OCI-LY3 (cell line): Measurements from ENCODE around the gene TNK1.
A peak's percentile ranks its signal among the peaks of the same experiment; 100 is the strongest.
"Not testable (repeated sequence)": the region's sequence is repeated elsewhere in the genome, so short reads cannot be mapped to it uniquely, and the experiment has no call there.

ENCODE experiments used
- H2AFZ ChIP-seq: fragments of 200-600, 300-600 bp; shearing (Covaris generic); 2 replicates; pipeline ENCODE4 v1.6.0; 2014; ENCODE audit warnings: antibody characterized with exemption, low read depth, low read length
- H3K27ac ChIP-seq: fragments of 200-600, 300-600 bp; sonication (generic); 2 replicates; pipeline ENCODE4 v1.5.1; 2014; ENCODE audit warnings: mild to moderate bottlenecking, low read length, moderate library complexity, mixed read lengths
- H3K27me3 ChIP-seq: fragments of 200-600, 300-600 bp; sonication (generic); 2 replicates; pipeline ENCODE4 v1.6.1; 2014; ENCODE audit warnings: low read depth, low read length, mixed read lengths
- H3K36me3 ChIP-seq: fragments of 200-600, 300-600 bp; sonication (generic); replicated peaks from 2 replicates; pipeline ENCODE3; 2014; ENCODE audit warnings: low read depth, low read length, mixed read lengths
- H3K4me1 ChIP-seq: fragments of 300-600, 200-600 bp; sonication (generic); 2 replicates; pipeline ENCODE4 v1.6.1; 2014; ENCODE audit warnings: low read length, mixed read lengths
- H3K4me2 ChIP-seq: fragments of 200-600, 300-600 bp; sonication (generic); 2 replicates; pipeline ENCODE4 v1.6.1; 2014; ENCODE audit warnings: low read length, mixed read lengths
- H3K4me3 ChIP-seq: fragments of 300-600, 200-600 bp; sonication (generic); 2 replicates; pipeline ENCODE4 v1.5.1; 2014; ENCODE audit warnings: antibody characterized with exemption, mild to moderate bottlenecking, low read length, moderate library complexity
- H3K79me2 ChIP-seq: fragments of 300-600, 200-600 bp; shearing (Covaris generic); 2 replicates; pipeline ENCODE4 v1.6.1; 2014; ENCODE audit warnings: mild to moderate bottlenecking, low read length, mixed read lengths
- H3K9ac ChIP-seq: fragments of 300-600, 200-600 bp; shearing (Covaris generic); 2 replicates; pipeline ENCODE4 v1.6.0; 2014; ENCODE audit warnings: mild to moderate bottlenecking, low read length, moderate library complexity
- H3K9me3 ChIP-seq: fragments of 200-600, 300-600 bp; shearing (Covaris generic); 2 replicates; pipeline ENCODE4 v1.6.1; 2014; ENCODE audit warnings: low read length, mixed read lengths; ENCODE audit not compliant: insufficient read depth
- H4K20me1 ChIP-seq: fragments of 200-600, 300-600 bp; sonication (generic); 2 replicates; pipeline ENCODE4 v1.6.1; 2016; ENCODE audit warnings: low read length, mixed read lengths; ENCODE audit not compliant: insufficient read depth
- EZH2phosphoT487 ChIP-seq: fragments of 200-600 bp; shearing (Covaris generic); IDR thresholded peaks from 2 replicates; pipeline ENCODE4 v1.6.1; 2018; ENCODE audit warnings: antibody characterized with exemption, mixed run types, low read depth
- TF ChIP-seq, protein P1 (sequence below): fragments of 200-600, 300-600 bp; sonication (generic); IDR thresholded peaks from 2 replicates; pipeline ENCODE4 v1.5.1; 2014; ENCODE audit warnings: antibody characterized with exemption, low read length, low read depth

Gene TNK1

DNA sequence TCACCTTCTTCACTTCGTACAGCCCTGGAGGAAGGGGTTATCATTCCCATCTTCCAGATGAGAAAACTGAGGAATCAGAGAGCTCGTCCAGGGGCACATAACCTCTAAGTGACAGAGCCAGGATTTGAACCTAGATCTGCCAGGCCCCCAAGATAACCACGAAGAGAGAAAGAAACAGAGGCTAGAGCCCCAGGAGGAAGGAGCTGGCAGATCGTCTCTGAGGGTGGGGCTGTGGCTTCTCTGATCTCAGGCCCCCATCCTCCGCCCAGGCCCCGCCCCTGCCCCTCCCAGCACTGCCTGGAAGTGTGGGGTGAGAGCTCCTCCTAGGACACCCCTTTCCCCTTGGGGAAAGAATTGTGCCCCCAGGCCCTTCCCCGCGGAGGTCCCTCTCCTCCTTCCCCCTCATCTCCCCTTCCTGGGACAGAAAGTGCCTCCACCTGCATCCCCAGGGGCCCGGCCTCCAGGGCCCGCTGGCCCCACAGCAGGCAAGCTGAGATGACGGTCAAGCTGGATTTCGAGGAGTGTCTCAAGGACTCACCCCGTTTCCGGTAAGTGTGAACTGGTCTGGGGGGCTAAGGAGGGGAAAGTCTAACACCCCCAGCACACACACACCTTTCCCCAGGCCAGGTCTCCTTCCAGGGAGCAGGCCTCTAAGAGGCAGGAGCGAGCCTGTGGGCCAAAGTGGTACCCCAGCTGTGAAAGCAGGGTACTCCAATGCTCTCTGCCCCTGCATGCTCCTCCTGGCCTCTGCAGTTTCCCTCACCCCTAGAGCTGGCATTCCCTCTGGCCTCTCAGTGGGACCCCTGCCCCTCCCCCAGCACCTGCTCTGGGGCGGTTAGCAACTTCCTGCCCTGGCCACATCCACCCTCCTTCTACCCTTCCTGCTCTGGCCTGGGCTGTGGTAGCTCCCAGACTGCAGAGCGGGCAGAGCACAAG lies 44.4 kb upstream of the TNK1 start, which contains the start of gene ACAP1:
TSS of gene ACAP1 (plus strand) at position 290 of the 936 bp plus-strand sequence. CDS start at position 496, 206 bp downstream.
- no peaks in the 10 kb centered on the region for H3K27me3 ChIP-seq
- peaks cover 9% of the 10 kb centered on the region for H3K79me2 ChIP-seq
- H3K36me3 ChIP-seq = peaks cover 4% of the 10 kb centered on the region
- H3K9ac ChIP-seq = peak within 1 kb of the TSS; percentile 92
- no peaks in the 10 kb centered on the region for H3K9me3 ChIP-seq
- peaks cover 26% of the 10 kb centered on the region for H3K4me1 ChIP-seq
- peak within 1 kb of the TSS; percentile 63 for H3K27ac ChIP-seq
- H2AFZ ChIP-seq = peak within 1 kb of the TSS; percentile 52; the same call in 1 of the 2 replicates
- peak within 1 kb of the TSS; percentile 99 for H3K4me3 ChIP-seq
- no peak for TF ChIP-seq EZH2phosphoT487
- TF ChIP-seq, protein P1, sequence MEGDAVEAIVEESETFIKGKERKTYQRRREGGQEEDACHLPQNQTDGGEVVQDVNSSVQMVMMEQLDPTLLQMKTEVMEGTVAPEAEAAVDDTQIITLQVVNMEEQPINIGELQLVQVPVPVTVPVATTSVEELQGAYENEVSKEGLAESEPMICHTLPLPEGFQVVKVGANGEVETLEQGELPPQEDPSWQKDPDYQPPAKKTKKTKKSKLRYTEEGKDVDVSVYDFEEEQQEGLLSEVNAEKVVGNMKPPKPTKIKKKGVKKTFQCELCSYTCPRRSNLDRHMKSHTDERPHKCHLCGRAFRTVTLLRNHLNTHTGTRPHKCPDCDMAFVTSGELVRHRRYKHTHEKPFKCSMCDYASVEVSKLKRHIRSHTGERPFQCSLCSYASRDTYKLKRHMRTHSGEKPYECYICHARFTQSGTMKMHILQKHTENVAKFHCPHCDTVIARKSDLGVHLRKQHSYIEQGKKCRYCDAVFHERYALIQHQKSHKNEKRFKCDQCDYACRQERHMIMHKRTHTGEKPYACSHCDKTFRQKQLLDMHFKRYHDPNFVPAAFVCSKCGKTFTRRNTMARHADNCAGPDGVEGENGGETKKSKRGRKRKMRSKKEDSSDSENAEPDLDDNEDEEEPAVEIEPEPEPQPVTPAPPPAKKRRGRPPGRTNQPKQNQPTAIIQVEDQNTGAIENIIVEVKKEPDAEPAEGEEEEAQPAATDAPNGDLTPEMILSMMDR = no peak; the same call in 1 of the 2 replicates
- H4K20me1 ChIP-seq = no peaks in the 10 kb centered on the region
- H3K4me2 ChIP-seq = peak within 1 kb of the TSS; percentile 96

DNA sequence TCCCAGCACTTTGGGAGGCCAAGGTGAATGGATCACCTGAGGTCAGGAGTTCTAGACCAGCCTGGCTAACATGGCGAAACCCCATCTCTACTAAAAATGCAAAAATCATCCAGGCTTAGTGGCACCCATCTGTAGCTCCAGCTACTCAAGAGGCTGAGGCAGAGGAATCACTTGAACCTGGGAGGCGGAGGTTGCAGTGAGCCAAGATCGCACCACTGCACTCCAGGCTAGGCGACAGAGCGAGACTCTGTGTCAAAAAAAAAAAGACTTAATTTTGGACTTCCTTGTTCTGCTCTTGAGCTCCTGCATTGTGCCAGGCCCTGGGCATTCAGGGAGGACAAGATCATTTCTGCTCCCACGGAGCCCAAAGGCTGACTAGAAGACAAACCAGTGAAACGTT lies 43.3 kb upstream of the TNK1 start:
- peak overlapping the region; percentile 96; the same call in 1 of the 2 replicates for H3K4me2 ChIP-seq
- not testable (repeated sequence) for H3K9ac ChIP-seq, H3K36me3 ChIP-seq, H3K4me3 ChIP-seq, H3K79me2 ChIP-seq, H4K20me1 ChIP-seq, H3K27ac ChIP-seq, H2AFZ ChIP-seq, H3K27me3 ChIP-seq, H3K9me3 ChIP-seq
- H3K4me1 ChIP-seq = peaks cover 15% of the 10 kb centered on the region

DNA sequence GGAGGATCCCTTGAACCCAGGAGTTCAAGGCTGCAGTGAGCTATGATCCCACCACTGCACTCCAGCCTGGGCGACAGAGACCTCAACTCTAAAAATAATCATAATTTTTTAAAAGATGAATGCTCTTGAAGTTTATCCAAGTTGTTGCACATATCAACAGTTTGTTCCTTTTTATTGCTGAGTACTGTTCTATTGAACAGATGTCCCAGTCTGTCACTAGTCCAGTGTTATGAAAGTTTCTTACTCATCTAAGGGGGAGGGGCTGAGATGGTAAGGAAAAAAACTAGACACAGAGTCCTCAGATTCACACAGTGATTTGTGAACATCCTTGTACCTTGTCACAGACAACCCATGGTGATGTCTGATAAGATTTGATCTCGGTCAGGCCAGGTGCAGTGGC lies 40.7 kb upstream of the TNK1 start:
- TF ChIP-seq, protein P1 = no peak
- no peak for TF ChIP-seq EZH2phosphoT487
- H3K79me2 ChIP-seq = peaks cover 9% of the 10 kb centered on the region
- H3K9ac ChIP-seq = no peak overlapping the region
- no peak overlapping the region for H3K4me2 ChIP-seq
- H3K36me3 ChIP-seq = peaks cover 4% of the 10 kb centered on the region
- H3K4me3 ChIP-seq = no peak overlapping the region
- no peak overlapping the region for H2AFZ ChIP-seq
- no peaks in the 10 kb centered on the region for H3K9me3 ChIP-seq
- H3K27ac ChIP-seq = no peak overlapping the region
- no peaks in the 10 kb centered on the region for H3K27me3 ChIP-seq
- H4K20me1 ChIP-seq = no peaks in the 10 kb centered on the region
- H3K4me1 ChIP-seq = peaks cover 15% of the 10 kb centered on the region

DNA sequence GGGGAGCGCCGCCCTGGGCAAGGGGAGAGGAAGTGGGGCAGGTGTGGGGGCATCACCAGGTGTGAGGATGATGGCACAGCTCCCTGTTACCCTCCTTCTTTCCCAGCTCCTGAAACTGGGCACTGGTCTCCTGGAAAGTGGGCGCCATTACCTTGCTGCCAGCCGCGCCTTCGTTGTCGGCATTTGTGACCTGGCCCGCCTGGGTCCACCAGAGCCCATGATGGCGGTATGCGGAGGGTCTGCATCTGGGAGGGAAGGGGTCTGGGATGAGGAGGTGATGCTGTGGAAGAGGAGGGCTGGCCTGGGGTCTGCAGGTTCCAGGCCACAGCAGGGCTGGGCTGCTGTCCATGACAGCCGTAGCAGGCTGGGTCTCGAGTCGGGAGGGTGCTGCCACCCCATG lies 39.0 kb upstream of the TNK1 start:
- H3K79me2 ChIP-seq = peaks cover 4% of the 10 kb centered on the region; the same call in 1 of the 2 replicates
- no peaks in the 10 kb centered on the region for H3K27me3 ChIP-seq
- no peaks in the 10 kb centered on the region for H4K20me1 ChIP-seq
- TF ChIP-seq EZH2phosphoT487 = no peak
- TF ChIP-seq, protein P1 = no peak
- no peak overlapping the region for H3K4me3 ChIP-seq
- no peak overlapping the region for H2AFZ ChIP-seq
- H3K9me3 ChIP-seq = no peaks in the 10 kb centered on the region
- no peak overlapping the region for H3K4me2 ChIP-seq
- no peak overlapping the region for H3K27ac ChIP-seq
- no peak overlapping the region for H3K9ac ChIP-seq
- peaks cover 5% of the 10 kb centered on the region for H3K4me1 ChIP-seq
- peaks cover 4% of the 10 kb centered on the region for H3K36me3 ChIP-seq
